ENCODE data around the gene RXRB.

- TF ChIP-seq GATA2 (IDR thresholded peaks at IDR 0.05; ENCODE audit: low read depth, low read length) (no peak), GATA3 (IDR thresholded peaks at IDR 0.05; ENCODE audit: low read depth, low read length) (no peak)
Measured at GRCh38 chr6:33172688-33173534, 27.6 kb downstream of the RXRB start.
